Endothelial cell of hepatic sinusoid (primary cell): ENCODE data around the gene C19orf81.

Experiments
- in situ Hi-C: cut with HindIII; loops from 2 replicates; pipeline ENCODE4 v1.10.0; 2017; ENCODE audit warnings: low sequenced_read_pairs

C19orf81 gene

DNA sequence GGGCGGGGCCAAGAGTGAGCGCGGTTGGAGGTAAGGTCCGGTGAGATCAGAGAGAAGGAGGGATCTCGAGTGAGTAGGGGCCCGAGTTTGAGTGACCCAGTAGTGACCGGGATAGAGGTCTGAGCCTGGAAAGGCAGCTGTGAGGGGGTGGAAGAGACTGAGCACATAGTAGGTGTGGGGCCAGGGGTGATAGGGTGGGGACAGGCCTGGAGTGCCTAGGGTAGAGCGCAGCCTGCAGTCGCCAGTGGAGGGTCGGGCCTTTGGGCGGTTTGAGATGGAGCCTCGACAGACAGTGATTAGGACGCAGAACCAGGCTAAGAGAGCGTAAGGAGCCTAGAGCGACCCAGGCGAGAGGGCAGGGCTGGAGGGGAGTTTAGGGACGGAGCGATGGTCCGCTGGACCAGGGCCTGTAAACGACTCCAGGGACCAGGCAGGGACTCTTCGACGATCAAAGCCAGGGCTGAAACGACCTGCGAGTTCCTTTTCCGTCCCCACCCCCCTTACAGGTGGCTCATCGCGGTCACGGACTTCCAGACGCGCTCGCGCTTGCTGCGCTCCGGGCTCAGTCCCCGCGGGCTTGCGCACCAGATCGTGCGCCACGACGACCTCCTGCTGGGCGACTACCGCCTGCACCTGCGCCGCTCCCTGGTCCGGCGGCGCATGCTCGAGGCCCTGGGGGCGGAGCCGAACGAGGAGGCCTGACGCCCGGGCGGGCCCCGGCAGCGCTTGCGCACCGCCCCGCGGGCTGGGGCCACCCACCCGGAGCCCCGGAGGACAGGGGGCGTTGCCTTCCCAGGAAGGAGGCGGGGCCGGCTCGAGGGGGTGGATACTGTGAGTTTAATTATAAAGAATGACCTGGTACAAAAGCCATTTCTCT is 9.4 kb downstream of the C19orf81 start:
- in situ Hi-C loops, result no loop called here

DNA sequence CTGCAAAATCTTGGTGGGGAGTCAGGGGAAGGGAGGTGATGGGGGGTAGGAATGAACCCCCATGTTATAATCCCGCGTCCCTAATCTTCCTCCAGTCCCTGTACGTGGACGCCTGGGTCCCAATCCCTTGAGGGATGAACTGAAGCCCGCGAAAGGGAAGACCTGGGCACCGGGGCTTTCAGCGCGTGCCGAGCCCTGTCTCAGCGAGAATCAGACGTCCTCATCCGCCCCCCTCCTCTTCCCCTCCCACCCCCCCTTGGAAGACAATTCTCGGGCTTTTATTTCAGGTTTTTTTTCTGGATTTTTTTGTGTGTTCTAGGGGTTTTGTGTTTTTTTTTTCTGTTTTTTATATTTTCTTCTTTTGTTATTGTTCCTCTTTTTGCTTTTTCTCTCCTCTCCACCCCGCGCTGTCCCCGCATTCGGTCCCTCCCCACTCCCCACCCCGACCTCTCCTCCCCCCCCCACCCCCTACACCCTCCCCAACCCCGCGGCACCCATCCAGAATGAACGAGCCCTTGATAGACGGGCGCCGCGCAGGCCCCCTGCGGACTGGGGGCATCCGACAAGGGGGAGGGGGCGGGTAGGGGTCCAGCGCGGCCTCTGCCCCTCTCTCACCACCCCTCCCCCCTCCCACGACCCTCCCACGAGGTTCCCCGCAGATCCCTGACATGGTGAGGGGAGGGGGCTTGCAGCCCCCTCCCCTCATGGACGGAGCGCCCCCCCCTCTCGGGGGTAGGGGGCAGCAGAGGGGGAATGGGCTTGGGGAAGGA is 10.3 kb downstream of the C19orf81 start:
- in situ Hi-C loops, result no loop called here

- in situ Hi-C loops, result no loop called here
These were observed 10.8 kb downstream of the C19orf81 start for GRCh38 chr19:50660088-50660366.

- in situ Hi-C loops, result no loop called here
These were observed 11.8 kb downstream of the C19orf81 start for GRCh38 chr19:50661023-50661422.

DNA sequence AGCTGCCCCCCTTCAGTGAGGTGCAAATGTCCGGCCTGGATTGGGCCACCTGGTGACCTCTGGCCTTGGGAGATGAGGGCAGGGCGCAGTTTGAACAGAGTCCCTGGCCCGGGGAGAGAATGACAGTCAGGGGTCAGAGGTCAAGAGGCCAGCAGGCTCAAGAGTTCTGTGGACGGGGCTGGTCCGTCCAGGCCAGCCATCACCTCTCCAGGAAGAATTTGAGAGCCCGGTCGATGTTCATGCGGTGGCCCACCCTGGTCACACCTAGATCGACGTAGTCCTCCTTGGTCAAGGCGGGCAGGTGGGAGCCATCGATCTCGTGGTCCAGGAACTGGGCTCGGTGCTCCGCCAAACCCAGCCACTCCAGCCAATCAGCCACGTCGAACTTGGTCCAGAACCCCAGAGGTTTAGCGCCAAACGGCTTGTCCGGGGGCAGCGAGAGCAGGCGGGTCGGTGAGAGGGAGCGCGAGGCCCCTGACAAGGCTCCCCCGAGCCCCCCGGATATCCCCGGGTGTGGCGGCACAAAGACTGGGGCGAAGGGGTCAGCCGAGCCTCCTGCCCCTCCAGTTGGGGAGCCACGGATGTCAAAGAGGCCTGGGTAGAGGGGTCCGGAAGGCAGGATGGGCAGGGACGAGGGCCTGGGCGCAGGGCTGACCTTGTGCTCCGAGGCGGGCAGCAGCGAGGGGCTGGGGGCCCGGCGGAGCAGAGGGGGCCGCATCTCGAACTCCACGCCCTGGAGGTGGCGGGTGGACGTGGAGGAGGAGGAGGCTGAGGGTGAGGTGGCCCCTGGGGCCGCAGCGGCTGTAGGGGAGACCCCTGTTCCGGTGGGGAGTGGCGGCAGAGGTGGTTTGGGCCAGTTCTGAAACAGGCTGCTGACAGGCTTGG is 12.8 kb downstream of the C19orf81 start:
- in situ Hi-C loops, result no loop called here

- in situ Hi-C loops, result no loop called here
These were observed 13.6 kb downstream of the C19orf81 start for GRCh38 chr19:50662651-50663481.

DNA sequence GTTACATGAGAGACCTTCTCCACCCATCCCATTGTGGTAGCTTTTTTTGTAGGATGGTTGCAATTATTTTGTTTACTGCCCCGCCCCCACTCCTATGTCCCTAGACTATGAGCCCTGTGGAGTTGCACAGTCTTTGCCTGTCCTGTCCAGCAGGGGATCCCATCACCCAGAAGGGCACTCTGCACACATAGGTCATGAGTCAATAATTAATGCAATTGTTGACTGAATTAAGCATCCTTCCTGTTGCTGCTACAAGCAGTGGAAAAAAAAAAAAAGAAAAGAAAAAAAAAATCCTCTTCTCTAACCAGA is 14.2 kb downstream of the C19orf81 start:
- in situ Hi-C loops, result no loop called here

- in situ Hi-C loops, result no loop called here
These were observed 15.0 kb downstream of the C19orf81 start for GRCh38 chr19:50664204-50664603.

DNA sequence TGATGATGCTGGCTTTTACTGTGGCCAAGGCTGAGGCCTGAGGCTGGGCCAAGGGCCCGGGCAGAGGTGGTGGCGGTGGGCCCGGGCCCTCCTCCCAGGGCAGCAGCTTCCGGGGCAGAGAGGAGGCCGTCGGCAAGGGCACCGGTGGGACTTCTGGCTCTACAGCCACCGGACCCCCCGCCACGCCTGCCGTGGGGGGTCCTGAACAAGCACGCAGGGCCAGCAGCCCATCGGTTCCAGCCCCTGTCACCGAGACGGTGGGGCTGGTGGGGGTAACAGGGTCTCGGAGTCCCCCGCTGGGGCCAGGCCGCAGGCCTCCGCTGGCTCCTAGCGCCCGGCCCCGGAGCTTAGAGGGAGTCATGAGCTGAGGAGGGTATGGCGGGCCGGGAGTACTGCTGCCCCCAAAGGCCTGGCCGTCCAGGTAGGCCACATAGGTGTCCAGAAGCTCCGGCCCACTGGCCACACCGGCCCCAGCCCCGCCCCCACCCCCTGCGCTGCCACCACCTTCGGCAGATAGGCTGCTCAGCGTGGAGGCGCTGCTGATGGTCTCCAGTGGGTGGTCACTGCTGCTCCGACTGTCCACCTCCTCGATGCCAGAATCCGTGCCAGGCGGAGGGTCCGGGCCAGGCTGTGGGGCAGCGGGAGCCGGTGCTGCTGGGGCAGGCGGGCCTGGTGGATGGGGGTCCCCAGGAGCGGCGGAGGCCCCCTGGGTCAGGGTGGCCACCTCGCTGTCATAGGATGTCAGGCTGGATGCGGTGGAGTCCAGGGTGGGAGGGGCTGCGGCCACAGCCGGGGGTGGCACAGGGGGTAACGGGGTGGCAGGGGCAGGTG is 17.3 kb downstream of the C19orf81 start:
- in situ Hi-C loops, result no loop called here

- in situ Hi-C loops, result no loop called here
These were observed 18.0 kb downstream of the C19orf81 start for GRCh38 chr19:50667177-50667758.

GRCh38 chr19:50667759-50668231 is 18.6 kb downstream of the C19orf81 start:
- in situ Hi-C loops, result no loop called here

GRCh38 chr19:50668416-50668815 is 19.2 kb downstream of the C19orf81 start:
- in situ Hi-C loops, result no loop called here

- in situ Hi-C loops, result no loop called here
These were observed 19.6 kb downstream of the C19orf81 start for GRCh38 chr19:50668879-50669278.

- in situ Hi-C loops, result no loop called here
These were observed 20.3 kb downstream of the C19orf81 start for GRCh38 chr19:50669302-50670101.

- in situ Hi-C loops, result no loop called here
These were observed 20.8 kb downstream of the C19orf81 start for GRCh38 chr19:50670102-50670380.

GRCh38 chr19:50673118-50673517 is 23.9 kb downstream of the C19orf81 start:
- in situ Hi-C loops, result no loop called here

DNA sequence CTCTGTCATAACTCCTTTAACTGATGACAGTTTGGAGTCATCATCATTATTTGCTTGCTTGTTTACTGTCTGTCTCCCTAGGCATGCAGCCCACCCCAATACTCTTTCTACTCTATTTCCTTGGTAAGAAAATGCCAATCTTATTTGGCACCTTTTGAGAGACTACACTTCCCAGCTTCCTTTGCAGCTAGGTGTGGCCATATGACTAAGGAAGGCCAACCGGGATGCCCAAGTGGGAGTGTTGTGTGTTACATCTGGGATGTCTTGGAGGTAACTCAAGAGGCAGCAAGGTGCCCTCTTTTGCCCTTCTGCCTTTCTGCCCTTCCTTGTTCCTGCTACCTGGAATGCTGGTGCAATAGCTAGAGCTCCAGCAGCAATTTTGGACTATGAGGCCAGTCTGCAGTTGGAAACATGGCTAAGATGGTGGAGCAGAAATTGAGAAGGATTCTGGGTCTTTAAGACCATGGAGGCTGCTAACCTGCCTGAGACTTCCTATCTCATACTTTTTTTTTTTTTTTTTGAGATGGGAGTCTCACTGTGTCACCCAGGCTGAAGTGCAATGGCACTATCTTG is 27.5 kb downstream of the C19orf81 start:
- in situ Hi-C loops, result no loop called here

DNA sequence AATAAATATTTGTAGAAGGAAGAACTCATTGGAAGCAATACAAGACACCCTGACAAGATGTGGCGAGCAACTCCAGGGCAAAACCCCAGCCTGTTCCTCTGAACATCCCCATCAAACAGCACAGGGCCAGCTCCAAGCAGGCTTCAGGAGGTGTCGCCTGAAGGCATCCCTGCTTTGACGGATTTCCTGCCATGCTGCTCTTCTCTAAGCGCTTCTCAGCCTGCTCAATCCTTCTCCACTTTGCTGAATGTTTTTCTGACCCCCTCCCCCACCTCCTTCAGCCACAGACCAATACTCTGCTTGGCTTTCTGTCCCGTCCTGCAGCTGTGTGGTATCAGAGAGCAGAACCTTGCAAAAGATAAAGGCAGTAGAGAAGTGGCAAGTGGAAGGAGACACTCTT is 28.4 kb downstream of the C19orf81 start:
- in situ Hi-C loops, result no loop called here
